ENCODE data around the gene PREX1. TPM values are rescaled to one million over a fixed set of nuclear protein-coding genes. Genes with fewer than 3 reads are reported as not detected.

Gene PREX1
- total and polyA plus RNA-seq, 2 donors = 12.6 to 18.1 TPM

- 39% methylated on average over 19 of the region's 19 CpGs for WGBS
- no peak for DNase-seq (ENCODE audit: extremely low spot score)
- H3K36me3 ChIP-seq (ENCODE audit: insufficient read depth) = no peaks in the 10 kb centered on the region
- H3K4me3 ChIP-seq (ENCODE audit: low read depth, low read length) = no peak overlapping the region
- H3K27ac ChIP-seq (ENCODE audit: low read depth) = no peak overlapping the region
- no peaks in the 10 kb centered on the region for H3K4me1 ChIP-seq (ENCODE audit: insufficient read depth)
These were observed 141.3 kb downstream of the PREX1 start for GRCh38 chr20:48686238-48687116.

- no peaks in the 10 kb centered on the region for H3K4me1 ChIP-seq (ENCODE audit: insufficient read depth)
- no peak overlapping the region for H3K4me3 ChIP-seq (ENCODE audit: low read depth, low read length)
- H3K27ac ChIP-seq (ENCODE audit: low read depth) = no peak overlapping the region
- 77% methylated on average over 8 of the region's 8 CpGs for WGBS
- DNase-seq (ENCODE audit: extremely low spot score) = no peak
- no peaks in the 10 kb centered on the region for H3K36me3 ChIP-seq (ENCODE audit: insufficient read depth)
These were observed 142.5 kb downstream of the PREX1 start for GRCh38 chr20:48685300-48685699.

- DNase-seq (ENCODE audit: extremely low spot score) = no peak
- Histone ChIP-seq H3K4me3 (ENCODE audit: low read depth, low read length) (no peak overlapping the region), H3K27ac (ENCODE audit: low read depth) (no peak overlapping the region), H3K36me3 (ENCODE audit: insufficient read depth) (no peaks in the 10 kb centered on the region), H3K4me1 (ENCODE audit: insufficient read depth) (no peaks in the 10 kb centered on the region)
- 79% methylated on average over 14 of the region's 14 CpGs for WGBS
These were observed 143.2 kb downstream of the PREX1 start for GRCh38 chr20:48684501-48685041.

- DNase-seq (ENCODE audit: extremely low spot score) = no peak
- WGBS = 63% methylated on average over 12 of the region's 12 CpGs
These were observed 144.2 kb downstream of the PREX1 start for GRCh38 chr20:48683467-48684175.

GRCh38 chr20:48682529-48683363, 145.1 kb downstream of the PREX1 start:
- H3K4me1 ChIP-seq (ENCODE audit: insufficient read depth) = no peaks in the 10 kb centered on the region
- peak; percentile 89 for DNase-seq (ENCODE audit: extremely low spot score)
- peak overlapping the region; percentile 42 for H3K27ac ChIP-seq (ENCODE audit: low read depth)
- no peaks in the 10 kb centered on the region for H3K36me3 ChIP-seq (ENCODE audit: insufficient read depth)
- WGBS = 20% methylated on average over 18 of the region's 18 CpGs
- H3K4me3 ChIP-seq (ENCODE audit: low read depth, low read length) = no peak overlapping the region

More at GRCh38 chr20:48683467-48684175, 144.2 kb downstream of the PREX1 start:
- Histone ChIP-seq H3K4me3 (ENCODE audit: low read depth, low read length) (no peak overlapping the region), H3K36me3 (ENCODE audit: insufficient read depth) (no peaks in the 10 kb centered on the region), H3K27ac (ENCODE audit: low read depth) (no peak overlapping the region), H3K4me1 (ENCODE audit: insufficient read depth) (no peaks in the 10 kb centered on the region)

GRCh38 chr20:48681873-48682426, 145.8 kb downstream of the PREX1 start:
- 64% methylated on average over 6 of the region's 6 CpGs for WGBS
- Histone ChIP-seq H3K27ac (ENCODE audit: low read depth) (no peak overlapping the region), H3K36me3 (ENCODE audit: insufficient read depth) (no peaks in the 10 kb centered on the region), H3K4me1 (ENCODE audit: insufficient read depth) (no peaks in the 10 kb centered on the region), H3K4me3 (ENCODE audit: low read depth, low read length) (no peak overlapping the region)
- DNase-seq (ENCODE audit: extremely low spot score) = no peak

- 85% methylated on average over 6 of the region's 6 CpGs for WGBS
- Histone ChIP-seq H3K27ac (ENCODE audit: low read depth) (no peak overlapping the region), H3K4me1 (ENCODE audit: insufficient read depth) (no peaks in the 10 kb centered on the region), H3K36me3 (ENCODE audit: insufficient read depth) (no peaks in the 10 kb centered on the region), H3K4me3 (ENCODE audit: low read depth, low read length) (no peak overlapping the region)
- DNase-seq (ENCODE audit: extremely low spot score) = no peak
These were observed 146.5 kb downstream of the PREX1 start for GRCh38 chr20:48681201-48681872.

- no peak overlapping the region for H3K27ac ChIP-seq (ENCODE audit: low read depth)
- H3K4me1 ChIP-seq (ENCODE audit: insufficient read depth) = no peaks in the 10 kb centered on the region
- no peaks in the 10 kb centered on the region for H3K36me3 ChIP-seq (ENCODE audit: insufficient read depth)
- DNase-seq (ENCODE audit: extremely low spot score) = no peak
- WGBS = 81% methylated on average over 7 of the region's 7 CpGs
- no peak overlapping the region for H3K4me3 ChIP-seq (ENCODE audit: low read depth, low read length)
These were observed 147.1 kb downstream of the PREX1 start for GRCh38 chr20:48680650-48681049.

- Histone ChIP-seq H3K36me3 (ENCODE audit: insufficient read depth) (no peaks in the 10 kb centered on the region), H3K4me1 (ENCODE audit: insufficient read depth) (no peaks in the 10 kb centered on the region), H3K27ac (ENCODE audit: low read depth) (no peak overlapping the region), H3K4me3 (ENCODE audit: low read depth, low read length) (no peak overlapping the region)
- 80% methylated on average over 14 of the region's 14 CpGs for WGBS
- peak; percentile 18 for DNase-seq (ENCODE audit: extremely low spot score)
These were observed 148.2 kb downstream of the PREX1 start for GRCh38 chr20:48679599-48679998.

GRCh38 chr20:48679011-48679410, 148.8 kb downstream of the PREX1 start:
- H3K36me3 ChIP-seq (ENCODE audit: insufficient read depth) = no peaks in the 10 kb centered on the region
- no peaks in the 10 kb centered on the region for H3K4me1 ChIP-seq (ENCODE audit: insufficient read depth)
- no peak for DNase-seq (ENCODE audit: extremely low spot score)
- no peak overlapping the region for H3K4me3 ChIP-seq (ENCODE audit: low read depth, low read length)
- WGBS = 92% methylated on average over 3 of the region's 3 CpGs
- no peak overlapping the region for H3K27ac ChIP-seq (ENCODE audit: low read depth)

GRCh38 chr20:48678421-48678820, 149.4 kb downstream of the PREX1 start:
- no peaks in the 10 kb centered on the region for H3K36me3 ChIP-seq (ENCODE audit: insufficient read depth)
- H3K4me3 ChIP-seq (ENCODE audit: low read depth, low read length) = no peak overlapping the region
- no peak overlapping the region for H3K27ac ChIP-seq (ENCODE audit: low read depth)
- WGBS = 85% methylated on average over 5 of the region's 5 CpGs
- DNase-seq (ENCODE audit: extremely low spot score) = no peak
- no peaks in the 10 kb centered on the region for H3K4me1 ChIP-seq (ENCODE audit: insufficient read depth)

GRCh38 chr20:48676795-48677460, 150.9 kb downstream of the PREX1 start:
- no peaks in the 10 kb centered on the region for H3K36me3 ChIP-seq (ENCODE audit: insufficient read depth)
- H3K4me1 ChIP-seq (ENCODE audit: insufficient read depth) = no peaks in the 10 kb centered on the region
- H3K4me3 ChIP-seq (ENCODE audit: low read depth, low read length) = no peak overlapping the region
- WGBS = 80% methylated on average over 12 of the region's 12 CpGs
- DNase-seq (ENCODE audit: extremely low spot score) = no peak
- H3K27ac ChIP-seq (ENCODE audit: low read depth) = no peak overlapping the region
